Right hindlimb (tissue), 1 donor: ENCODE measurements around the gene CYS1.
"Not testable (repeated sequence)": the region's sequence is repeated elsewhere in the genome, so short reads cannot be mapped to it uniquely, and the experiment has no call there.

ENCODE experiments used
- DNase-seq: peaks from one replicate; pipeline ENCODE4 v3.0.0-alpha.2; 2018

CYS1 gene

DNA sequence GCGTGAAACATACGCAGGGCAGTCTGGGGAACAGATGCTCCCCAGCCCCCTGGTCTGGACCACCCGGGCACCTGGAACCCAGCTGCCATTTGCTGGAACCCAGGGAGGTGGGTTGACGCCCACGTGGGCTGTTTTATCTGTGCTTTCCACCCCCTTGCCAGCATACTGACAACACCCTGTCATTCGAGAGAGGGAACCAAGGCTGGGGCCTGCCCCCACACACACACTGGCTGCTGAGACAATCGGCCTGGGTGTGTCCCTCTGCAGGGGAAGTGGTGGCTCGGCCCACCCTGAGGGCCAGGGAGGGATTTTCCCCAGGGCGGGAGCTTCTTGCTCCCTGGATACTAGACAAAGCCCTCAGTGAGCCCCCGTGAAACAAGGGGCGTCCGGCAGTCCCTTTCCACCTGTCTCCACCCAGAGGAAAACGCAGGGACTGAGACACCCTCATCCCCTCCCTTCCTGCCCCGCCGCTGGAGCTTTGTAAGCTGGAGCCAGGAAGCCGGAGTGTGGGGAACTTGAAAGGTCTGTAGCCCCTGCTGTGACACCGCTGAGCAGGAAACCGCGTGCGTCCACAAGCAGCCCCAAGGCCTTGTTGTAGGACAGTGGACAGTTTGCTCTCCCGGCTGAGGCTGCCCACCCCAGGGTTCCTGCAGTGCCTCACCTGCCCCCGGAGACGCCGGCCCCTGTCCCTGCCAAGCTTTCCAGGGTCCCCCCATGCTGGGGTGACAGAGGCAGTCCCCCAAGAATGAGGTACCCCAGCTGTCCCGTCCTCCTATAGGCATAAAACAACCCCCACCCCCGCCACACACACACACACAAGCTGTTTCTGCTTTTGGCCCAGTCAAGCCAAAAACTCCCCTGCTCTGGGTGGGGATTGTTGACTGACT lies 51.0 kb downstream of the CYS1 start:
- no peak for DNase-seq

DNA sequence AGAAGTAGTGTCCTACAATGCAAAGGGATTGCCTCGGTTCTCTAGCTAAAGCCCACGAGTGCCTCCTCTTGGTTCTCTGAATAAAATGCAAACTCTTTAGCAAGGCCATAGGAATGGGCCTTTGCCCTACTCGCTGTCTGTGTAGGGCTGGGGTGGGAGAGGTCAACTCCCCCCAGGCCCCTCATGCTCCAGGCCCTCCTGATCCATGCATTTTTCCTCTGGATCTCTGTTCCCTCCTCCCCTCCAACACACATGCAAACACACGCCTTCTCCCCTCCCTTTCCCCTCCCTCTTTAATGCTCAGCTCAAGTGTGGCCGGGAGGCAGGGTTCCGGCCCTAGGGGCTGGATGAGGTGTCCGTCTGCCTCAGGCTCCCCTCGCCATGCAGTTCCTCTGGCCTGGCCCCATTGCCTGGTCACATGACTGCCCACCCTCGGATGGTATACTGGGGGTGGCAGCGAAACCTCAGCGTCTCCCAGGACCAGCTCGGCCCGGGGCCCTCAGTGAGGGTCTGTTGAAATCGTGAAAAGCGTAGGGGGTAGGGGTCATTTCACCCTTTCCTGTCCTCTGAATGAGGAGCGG lies 51.7 kb downstream of the CYS1 start:
- no peak for DNase-seq

DNA sequence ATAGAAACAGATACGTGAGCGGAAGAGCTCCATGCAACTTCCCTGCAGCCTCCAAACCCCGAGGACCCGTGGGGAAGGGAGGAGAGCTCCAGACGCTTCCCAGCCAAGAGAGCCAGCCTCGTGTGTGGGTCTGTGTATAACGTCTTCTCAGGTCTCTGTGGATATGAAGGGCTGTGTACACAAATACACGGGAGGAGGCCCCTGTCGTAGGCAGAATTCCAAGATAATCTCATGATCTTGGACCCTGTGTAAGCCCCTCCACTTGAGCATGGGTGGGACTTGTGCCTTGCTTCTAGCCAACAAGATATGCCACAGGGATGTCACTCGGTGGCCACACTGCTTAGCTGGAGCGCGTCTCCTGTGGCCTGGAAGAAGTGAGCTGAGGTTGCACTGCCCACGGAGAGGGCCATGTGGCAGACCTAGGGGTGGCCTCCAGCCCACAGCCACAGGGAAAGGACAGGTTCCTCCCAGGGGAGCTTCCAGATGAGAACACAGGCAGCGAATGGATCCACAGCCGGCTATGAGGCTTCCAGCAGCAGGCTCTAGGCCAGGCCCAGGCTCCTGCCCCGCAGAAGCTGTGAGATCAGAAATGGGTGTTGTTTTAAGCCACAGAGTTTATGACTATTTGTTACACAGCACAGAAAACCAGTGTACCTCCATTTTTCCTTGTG lies 52.4 kb downstream of the CYS1 start:
- DNase-seq: no peak

DNA sequence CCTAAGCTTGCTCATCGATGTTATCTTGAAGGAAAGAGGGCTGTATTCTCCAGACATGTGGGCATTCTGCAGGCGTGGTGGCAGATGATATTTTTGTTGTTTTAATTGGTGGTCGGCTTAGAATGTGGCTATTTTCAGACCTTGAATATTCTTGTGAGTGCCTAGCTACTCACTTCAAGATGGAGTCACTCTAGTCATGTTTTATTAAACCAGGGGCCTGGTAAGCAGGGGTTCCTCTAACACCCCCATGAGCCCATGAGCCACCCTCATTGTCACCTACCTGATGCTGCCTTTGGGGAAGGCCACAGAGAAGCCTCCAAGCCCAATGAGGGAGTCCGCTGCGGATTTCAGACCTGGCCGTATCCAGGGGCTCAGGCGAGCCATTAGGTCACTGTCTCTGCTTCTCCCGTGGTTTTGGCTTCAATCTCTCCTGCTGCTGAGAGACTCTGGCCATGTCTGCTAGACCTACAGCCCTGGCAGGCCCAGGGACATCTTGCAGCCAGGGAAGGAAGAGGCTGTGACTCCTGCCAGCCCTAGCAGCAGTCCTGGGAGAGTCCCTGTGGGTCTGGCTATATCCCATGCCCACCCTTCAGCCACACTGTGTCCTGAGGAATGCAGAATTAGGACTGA lies 53.2 kb downstream of the CYS1 start:
- no peak for DNase-seq

DNA sequence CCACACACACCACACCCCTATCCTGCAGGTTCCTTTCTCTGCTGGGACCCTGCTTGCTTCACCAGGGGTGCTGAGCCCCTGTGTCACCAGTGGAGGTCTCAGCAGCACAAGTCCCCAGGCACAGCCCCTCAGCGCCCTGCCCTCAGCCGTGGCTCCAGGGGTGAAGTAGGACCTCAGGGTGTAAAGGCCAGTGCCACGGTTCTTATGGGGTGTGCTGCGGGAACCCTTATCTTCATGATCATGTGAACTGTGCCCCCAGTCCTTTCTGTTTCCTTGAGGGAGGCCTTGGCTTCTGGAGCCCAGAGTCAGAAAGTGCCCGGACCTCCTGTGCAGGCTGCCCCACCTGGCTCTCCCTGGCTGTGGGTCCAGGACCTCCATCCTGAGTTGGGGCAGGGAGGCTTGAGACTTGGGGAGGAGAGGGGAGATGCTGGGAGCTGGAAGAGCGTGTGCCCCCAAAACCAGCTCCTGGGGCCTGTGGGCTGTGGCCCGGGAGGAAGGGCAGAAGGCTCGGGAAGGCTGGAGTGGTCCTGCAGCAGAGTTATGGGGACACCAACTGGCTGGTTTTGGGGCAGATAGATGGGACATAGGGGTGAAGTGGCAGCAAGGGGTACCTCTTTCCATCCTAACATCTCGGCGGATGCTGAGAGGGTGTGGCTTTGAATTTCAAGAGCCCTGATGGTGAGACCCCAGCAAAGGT lies 57.1 kb downstream of the CYS1 start:
- no peak for DNase-seq

DNA sequence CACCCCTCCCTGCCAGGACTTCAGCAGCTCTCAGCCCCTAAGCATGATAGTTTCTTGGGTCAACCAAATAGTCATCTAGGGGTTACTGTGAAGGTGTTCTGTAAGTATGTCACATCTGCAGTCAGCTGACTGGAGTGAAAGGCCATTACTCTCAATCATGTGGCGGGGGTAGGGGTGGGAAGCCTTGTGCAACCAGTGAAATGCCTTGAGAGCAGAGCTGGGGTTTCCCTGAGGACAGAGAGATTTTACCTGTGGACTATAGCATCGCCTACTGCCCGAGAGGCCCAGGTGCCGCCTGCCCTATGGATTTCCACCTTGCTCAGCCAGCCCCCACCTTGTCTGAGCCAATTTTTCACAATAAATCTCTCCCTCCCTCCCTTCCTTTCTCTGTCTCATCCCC lies 57.8 kb downstream of the CYS1 start:
- DNase-seq: no peak

DNA sequence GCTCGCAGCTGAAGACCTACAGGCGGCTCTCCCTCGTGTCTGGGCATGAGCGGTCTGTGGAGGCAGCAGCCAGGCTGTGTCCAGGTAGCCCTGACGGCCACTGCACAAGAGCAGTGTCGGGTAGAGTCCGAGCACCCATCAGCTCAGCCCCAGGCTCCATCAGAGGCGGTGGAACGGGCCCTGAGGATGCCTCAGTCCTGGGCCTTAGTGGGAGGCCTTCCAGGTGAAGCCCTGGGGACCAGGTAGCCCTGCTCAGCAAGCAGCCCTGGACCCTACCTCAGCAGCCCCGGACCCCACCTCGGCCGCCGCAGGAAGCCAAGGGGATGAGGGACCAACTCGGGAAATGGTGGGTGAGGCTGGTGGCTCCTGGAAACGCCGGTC lies 58.2 kb downstream of the CYS1 start:
- DNase-seq: no peak

DNA sequence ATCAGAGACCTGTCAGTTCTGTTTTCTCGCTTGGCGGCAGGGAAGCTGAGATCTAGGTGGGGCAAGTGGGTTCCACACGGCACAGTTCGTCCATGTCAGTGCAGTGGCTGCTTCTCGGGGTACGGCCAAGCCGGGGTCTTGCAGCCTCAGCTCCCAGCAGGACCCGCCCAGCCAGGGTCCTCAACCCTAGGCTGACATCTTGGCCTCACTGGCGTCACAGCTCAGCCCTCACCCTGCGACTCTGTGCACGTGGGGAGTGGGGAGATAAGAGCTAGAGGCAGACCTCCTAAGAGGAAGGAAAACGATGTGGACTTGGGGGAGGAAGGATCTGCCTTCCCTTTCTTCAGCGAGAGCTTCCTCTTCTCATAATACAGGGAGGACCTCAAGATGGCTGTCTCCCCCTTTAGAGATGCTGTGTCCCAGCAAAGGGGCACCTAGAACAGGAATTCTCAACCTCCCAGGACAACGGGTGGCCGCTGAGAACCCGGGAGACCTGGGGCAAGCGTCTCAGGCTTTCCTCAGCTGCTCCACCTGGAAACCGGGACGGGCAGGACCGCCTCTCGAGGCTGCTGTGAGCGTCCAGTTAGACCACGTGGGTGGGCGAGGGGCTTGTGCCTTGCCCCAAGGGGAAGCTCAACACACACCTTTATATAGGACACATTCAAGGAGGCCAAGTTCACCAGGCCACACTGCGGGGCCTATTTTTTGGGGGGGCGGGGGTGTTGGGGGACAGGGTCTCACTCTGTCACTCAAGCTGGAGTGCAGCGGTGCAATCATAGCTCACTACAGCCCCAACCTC lies 60.4 kb downstream of the CYS1 start:
- no peak for DNase-seq

DNA sequence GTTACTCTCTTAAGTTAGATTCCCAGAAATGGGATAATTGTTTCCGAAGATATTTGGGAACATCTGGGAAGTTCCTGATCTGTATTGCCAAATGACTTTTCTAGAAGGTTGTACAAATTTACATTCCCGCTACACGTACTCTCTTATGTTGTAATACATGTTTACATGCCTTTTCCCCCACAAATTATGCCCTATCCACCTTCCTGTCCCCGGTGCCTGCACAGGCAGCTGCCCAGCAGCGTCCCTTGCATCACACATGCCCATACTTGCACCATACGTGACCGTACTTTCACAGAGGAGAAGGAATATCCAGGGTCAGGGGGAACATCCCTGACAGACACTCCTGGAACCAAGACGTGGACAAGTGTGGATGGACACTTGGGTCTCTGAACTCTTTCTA lies 61.0 kb downstream of the CYS1 start:
- no peak for DNase-seq

DNA sequence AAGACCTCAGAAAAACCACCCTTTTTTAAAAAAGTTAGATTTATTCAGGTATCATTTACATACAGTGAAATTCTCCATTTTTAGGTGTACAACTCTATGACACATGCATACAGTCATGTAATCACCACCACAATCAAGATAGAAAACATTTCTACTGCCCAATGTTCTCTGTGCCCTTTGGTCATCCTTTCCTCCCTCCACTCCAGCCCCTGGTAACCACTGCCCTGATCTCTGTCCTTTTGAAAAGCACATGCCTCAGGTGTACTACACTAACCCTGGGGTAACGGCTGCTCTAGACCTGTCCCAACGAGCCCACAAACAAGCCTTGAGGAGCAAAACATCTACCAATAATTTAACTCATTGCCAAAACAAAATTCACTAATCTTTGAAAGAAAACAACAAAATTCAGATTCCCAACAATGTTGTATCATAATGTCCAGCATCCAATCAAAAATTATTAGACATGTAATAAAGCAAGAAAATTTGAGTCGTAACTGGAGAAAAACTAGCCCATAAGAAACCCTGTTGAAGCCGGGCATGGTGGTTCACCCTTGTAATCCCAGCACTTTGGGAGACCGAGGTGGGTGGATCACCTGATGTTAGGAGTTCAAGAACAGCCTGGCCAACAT lies 62.8 kb downstream of the CYS1 start:
- DNase-seq: no peak

DNA sequence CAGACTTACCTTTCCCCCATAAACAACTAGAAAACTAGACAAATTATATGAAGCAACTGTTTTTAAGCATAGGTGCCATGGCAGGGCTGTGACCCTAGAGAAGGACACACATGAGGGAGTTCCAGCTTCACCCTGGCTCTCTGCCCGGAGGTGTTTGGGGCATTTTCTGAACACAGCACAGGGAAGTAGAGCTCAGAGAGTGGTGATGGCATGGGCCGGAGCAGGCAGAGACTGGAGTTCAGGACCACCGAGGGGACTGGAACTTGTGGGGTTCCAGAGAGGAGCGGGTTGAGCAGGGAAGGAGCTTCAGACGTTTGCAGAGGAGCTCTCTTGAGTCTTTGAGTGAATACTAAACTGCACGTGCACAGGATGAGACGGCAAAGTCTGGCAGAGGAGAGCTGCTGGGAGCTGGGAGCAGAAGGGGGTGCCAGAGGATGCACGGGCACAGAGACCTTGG lies 63.4 kb downstream of the CYS1 start:
- no peak for DNase-seq

DNA sequence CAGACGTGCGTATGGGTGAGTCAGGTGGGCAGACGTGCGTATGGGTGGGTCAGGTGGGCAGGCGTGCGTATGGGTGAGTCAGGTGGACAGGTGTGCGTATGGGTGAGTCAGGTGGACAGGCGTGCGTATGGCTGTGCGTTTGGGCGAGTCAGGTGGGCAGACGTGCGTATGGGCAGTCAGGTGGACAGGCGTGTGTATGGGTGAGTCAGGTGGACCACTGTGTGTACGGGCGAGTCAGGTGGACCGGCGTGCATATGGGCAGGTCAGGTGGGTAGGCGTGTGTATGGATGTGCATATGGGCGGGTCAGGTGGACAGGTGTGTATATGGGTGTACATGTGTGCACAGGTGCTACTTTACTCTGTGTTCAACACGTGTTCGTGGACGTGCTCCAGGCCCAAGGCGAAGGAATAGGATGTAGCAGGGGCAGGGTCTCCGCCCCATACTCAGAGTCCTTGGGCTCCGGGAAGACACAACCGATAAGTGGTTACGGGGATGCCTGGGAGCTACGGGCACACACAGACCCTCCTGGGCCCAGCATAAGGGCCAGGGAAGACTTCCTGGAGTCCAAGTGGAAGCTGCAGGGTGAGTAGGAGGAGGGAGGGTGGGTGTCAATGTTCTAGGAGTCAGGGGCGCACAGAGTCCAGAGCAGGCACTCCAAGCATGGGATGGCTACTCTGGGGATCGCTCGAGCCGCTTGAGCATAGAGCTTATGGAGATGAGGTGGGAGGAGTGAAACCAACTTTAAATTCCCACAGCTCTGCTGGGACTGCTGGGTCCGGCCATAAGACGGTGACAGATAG lies 64.0 kb downstream of the CYS1 start:
- DNase-seq: no peak

DNA sequence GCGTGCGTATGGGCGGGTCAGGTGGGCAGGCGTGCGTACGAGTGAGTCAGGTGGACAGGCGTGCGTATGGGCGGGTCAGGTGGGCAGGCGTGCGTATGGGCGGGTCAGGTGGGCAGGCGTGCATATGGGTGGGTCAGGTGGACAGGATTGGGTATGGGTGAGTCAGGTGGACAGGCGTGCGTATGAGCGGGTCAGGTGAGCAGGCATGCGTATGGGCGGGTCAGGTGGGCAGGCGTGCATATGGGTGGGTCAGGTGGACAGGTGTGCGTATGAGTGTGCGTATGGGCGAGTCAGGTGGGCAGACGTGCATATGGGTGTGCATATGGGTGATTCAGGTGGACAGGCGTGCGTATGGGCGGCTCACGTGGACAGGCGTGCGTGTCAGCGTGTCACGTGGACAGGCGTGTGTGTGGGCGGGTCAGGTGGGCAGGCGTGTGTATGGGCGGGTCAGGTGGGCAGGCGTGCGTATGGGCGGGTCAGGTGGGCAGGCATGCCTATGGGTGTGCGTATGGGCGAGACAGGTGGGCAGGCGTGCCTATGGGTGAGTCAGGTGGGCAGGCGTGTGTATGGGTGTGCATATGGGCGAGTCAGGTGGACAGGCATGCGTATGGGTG lies 64.7 kb downstream of the CYS1 start:
- DNase-seq: not testable (repeated sequence)

DNA sequence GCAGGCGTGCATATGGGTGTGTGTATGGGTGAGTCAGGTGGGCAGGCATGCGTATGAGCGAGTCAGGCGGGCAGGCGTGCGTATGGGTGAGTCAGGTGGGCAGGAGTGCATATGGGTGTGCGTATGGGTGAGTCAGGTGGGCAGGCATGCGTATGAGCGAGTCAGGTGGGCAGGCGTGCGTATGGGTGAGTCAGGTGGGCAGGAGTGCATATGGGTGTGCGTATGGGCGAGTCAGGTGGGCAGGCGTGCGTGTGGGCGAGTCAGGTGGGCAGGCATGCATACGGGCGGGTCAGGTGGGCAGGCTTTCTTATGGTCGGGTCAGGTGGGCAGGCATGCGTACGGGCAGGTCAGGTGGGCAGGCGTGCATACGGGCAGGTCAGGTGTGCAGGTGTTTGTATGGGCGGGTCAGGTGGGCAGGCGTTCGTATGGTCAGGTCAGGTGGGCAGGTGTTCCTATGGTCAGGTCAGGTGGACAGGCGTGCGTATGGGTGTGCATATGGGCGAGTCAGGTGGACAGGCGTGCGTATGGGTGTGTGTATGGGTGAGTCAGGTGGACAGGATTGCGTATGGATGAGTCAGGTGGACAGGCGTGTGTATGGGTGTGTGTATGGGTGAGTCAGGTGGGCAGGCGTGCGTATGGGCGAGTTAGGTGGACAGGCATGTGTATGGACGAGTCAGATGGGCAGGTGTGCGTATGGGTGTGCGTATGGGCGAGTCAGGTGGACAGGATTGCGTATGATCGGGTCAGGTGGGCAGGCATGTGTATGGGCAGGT lies 65.6 kb downstream of the CYS1 start:
- DNase-seq: no peak

DNA sequence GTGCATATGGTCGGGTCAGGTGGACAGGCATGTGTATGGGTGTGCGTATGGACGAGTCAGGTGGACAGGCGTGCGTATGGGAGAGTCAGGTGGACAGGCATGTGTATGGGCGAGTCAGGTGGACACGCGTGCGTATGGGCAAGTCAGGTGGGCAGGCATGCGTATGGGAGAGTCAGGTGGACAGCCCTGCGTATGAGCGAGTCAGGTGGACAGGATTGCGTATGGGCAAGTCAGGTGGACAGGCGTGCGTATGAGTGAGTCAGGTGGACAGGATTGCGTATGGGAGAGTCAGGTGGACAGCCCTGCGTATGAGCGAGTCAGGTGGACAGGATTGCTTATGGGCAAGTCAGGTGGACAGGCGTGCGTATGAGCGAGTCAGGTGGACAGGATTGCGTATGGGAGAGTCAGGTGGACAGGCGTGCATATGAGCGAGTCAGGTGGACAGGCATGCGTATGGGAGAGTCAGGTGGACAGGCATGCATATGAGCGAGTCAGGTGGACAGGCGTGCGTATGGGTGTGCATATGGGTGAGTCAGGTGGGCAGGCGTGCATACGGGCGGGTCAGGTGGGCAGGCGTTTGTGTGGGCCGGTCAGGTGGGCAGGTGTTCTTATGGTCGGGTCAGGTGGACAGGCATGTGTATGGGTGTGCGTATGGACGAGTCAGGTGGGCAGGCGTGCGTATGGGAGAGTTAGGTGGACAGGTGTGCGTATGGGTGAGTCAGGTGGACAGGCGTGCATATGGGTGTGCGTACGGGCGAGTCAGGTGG lies 66.4 kb downstream of the CYS1 start:
- DNase-seq: not testable (repeated sequence)

DNA sequence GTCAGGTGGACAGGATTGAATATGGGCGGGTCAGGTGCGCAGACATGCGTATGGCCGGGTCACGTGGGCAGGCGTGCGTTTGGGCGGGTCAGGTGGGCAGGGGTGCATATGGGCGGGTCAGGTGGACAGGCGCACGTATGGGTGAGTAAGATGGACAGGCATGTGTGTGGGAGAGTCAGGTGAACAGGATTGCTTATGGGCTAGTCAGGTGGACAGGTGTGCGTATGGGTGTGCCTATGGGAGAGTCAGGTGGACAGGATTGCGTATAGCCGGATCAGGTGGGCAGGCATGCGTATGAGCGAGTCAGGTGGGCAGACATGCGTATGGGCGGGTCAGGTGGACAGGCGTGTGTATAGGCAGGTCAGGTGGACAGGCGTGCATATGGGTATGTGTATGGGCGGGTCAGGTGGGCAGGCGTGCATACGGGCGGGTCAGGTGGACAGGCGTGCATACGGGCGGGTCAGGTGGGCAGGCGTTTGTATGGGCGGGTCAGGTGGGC lies 67.2 kb downstream of the CYS1 start:
- no peak for DNase-seq

DNA sequence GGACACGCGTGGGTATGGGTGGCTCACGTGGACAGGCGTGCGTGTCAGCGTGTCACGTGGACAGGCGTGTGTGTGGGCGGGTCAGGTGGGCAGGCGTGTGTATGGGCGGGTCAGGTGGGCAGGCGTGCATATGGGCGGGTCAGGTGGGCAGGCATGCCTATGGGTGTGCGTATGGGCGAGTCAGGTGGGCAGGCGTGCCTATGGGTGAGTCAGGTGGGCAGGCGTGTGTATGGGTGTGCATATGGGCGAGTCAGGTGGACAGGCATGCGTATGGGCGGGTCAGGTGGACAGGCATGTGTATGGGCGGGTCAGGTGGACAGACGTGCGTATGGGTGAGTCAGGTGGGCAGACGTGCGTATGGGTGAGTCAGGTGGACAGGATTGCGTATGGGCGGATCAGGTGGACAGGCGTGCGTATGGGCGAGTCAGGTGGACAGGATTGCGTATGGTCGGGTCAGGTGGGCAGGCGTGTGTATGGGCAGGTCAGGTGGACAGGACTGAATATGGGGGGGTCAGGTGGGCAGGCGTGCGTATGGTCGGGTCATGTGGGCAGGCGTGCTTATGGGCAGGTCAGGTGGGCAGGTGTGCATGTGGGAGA lies 67.7 kb downstream of the CYS1 start:
- not testable (repeated sequence) for DNase-seq
